IPS DF 6.9 (cell line): ENCODE measurements around the gene COL4A3.

ENCODE experiments used
- DNase-seq: peaks from one replicate; pipeline ENCODE4 v3.0.0-alpha.2; 2013; ENCODE audit warnings: low read depth, low spot score
- H3K27ac ChIP-seq: one replicate; pipeline ENCODE4 v1.5.1; 2013; ENCODE audit warnings: low read length, control low read depth
- H3K27me3 ChIP-seq: 2 replicates; pipeline ENCODE4 v1.6.1; 2013; ENCODE audit warnings: mild to moderate bottlenecking, low read length; ENCODE audit not compliant: control insufficient read depth, insufficient read depth
- H3K36me3 ChIP-seq: 2 replicates; pipeline ENCODE4 v1.6.1; 2013; ENCODE audit warnings: low read length; ENCODE audit not compliant: control insufficient read depth, insufficient read depth
- H3K4me1 ChIP-seq: 2 replicates; pipeline ENCODE4 v1.6.1; 2013; ENCODE audit warnings: low read length; ENCODE audit not compliant: control insufficient read depth, insufficient read depth
- H3K4me3 ChIP-seq: 2 replicates; pipeline ENCODE4 v1.5.1; 2013; ENCODE audit warnings: mild to moderate bottlenecking, low read length
- H3K9me3 ChIP-seq: 2 replicates; pipeline ENCODE4 v1.6.1; 2013; ENCODE audit warnings: low read length, inconsistent platforms; ENCODE audit not compliant: control insufficient read depth, insufficient read depth
- WGBS: extraction: QIAGEN DNeasy Blood & Tissue Kit; methylation state at CpG from one replicate; pipeline ENCODE4 v1.1.7; 2013; ENCODE audit warnings: mixed read lengths, missing lambda C conversion rate; ENCODE audit not compliant: insufficient read length, insufficient coverage; 5-methylcytosine and 5-hydroxymethylcytosine counted together

COL4A3 gene

GRCh38 chr2:227312579-227312978 is 148.2 kb downstream of the COL4A3 start:
- no peaks in the 10 kb centered on the region for H3K36me3 ChIP-seq
- no CpG with 5 or more reads among the region's 2 CpGs for WGBS

GRCh38 chr2:227313310-227313709 is 148.9 kb downstream of the COL4A3 start:
- Histone ChIP-seq H3K27ac (no peak overlapping the region), H3K4me1 (no peaks in the 10 kb centered on the region), H3K36me3 (no peaks in the 10 kb centered on the region), H3K27me3 (no peaks in the 10 kb centered on the region), H3K4me3 (no peak overlapping the region), H3K9me3 (no peaks in the 10 kb centered on the region)
- no CpG with 5 or more reads among the region's 1 CpG for WGBS
- no peak for DNase-seq

More at GRCh38 chr2:227312579-227312978, 148.2 kb downstream of the COL4A3 start:
- no peak overlapping the region for H3K4me3 ChIP-seq
- H3K27me3 ChIP-seq = no peaks in the 10 kb centered on the region
- H3K9me3 ChIP-seq = no peaks in the 10 kb centered on the region
- no peak overlapping the region for H3K27ac ChIP-seq
- H3K4me1 ChIP-seq = no peaks in the 10 kb centered on the region
- no peak for DNase-seq

GRCh38 chr2:227317834-227318233 is 153.4 kb downstream of the COL4A3 start:
- Histone ChIP-seq H3K4me1 (no peaks in the 10 kb centered on the region), H3K27ac (no peak overlapping the region), H3K27me3 (no peaks in the 10 kb centered on the region), H3K36me3 (no peaks in the 10 kb centered on the region; the same call in 1 of the 2 replicates), H3K4me3 (no peak overlapping the region), H3K9me3 (no peaks in the 10 kb centered on the region)
- no peak for DNase-seq
- WGBS = no CpG with 5 or more reads among the region's 2 CpGs

GRCh38 chr2:227320305-227321094 is 156.1 kb downstream of the COL4A3 start:
- DNase-seq = no peak

GRCh38 chr2:227322530-227323205 is 158.2 kb downstream of the COL4A3 start:
- H3K27me3 ChIP-seq = no peaks in the 10 kb centered on the region
- no peak for DNase-seq
- no peaks in the 10 kb centered on the region; the same call in 1 of the 2 replicates for H3K36me3 ChIP-seq
- no peaks in the 10 kb centered on the region for H3K9me3 ChIP-seq
- no peak overlapping the region for H3K27ac ChIP-seq
- no peak overlapping the region for H3K4me3 ChIP-seq
- no peaks in the 10 kb centered on the region for H3K4me1 ChIP-seq
- WGBS = no CpG with 5 or more reads among the region's 5 CpGs

More at GRCh38 chr2:227320305-227321094, 156.1 kb downstream of the COL4A3 start:
- no peaks in the 10 kb centered on the region; the same call in 1 of the 2 replicates for H3K36me3 ChIP-seq
- H3K9me3 ChIP-seq = no peaks in the 10 kb centered on the region
- H3K27ac ChIP-seq = no peak overlapping the region
- no peak overlapping the region for H3K4me3 ChIP-seq
- no CpG with 5 or more reads among the region's 33 CpGs for WGBS
- no peaks in the 10 kb centered on the region for H3K4me1 ChIP-seq
- H3K27me3 ChIP-seq = no peaks in the 10 kb centered on the region

- no CpG with 5 or more reads among the region's 4 CpGs for WGBS
Measured at GRCh38 chr2:227323818-227324217, 159.4 kb downstream of the COL4A3 start.

GRCh38 chr2:227324642-227324994 is 160.2 kb downstream of the COL4A3 start:
- no CpG with 5 or more reads among the region's 6 CpGs for WGBS
- Histone ChIP-seq H3K4me1 (no peaks in the 10 kb centered on the region), H3K36me3 (no peaks in the 10 kb centered on the region; the same call in 1 of the 2 replicates), H3K27me3 (no peaks in the 10 kb centered on the region), H3K4me3 (peak overlapping the region; percentile 65; the same call in 1 of the 2 replicates), H3K27ac (no peak overlapping the region), H3K9me3 (no peaks in the 10 kb centered on the region)
- DNase-seq = no peak

More at GRCh38 chr2:227323818-227324217, 159.4 kb downstream of the COL4A3 start:
- Histone ChIP-seq H3K4me1 (no peaks in the 10 kb centered on the region), H3K27ac (no peak overlapping the region), H3K4me3 (no peak overlapping the region), H3K27me3 (no peaks in the 10 kb centered on the region), H3K36me3 (no peaks in the 10 kb centered on the region; the same call in 1 of the 2 replicates), H3K9me3 (no peaks in the 10 kb centered on the region)
- no peak for DNase-seq

- no peaks in the 10 kb centered on the region for H3K9me3 ChIP-seq
- DNase-seq = peak; percentile 76
- H3K36me3 ChIP-seq = no peaks in the 10 kb centered on the region; the same call in 1 of the 2 replicates
- no peak within 1 kb of the TSS for H3K27ac ChIP-seq
- WGBS = no CpG with 5 or more reads among the region's 67 CpGs
- no peaks in the 10 kb centered on the region for H3K27me3 ChIP-seq
- H3K4me3 ChIP-seq = peak within 1 kb of the TSS; percentile 65; the same call in 1 of the 2 replicates
- no peaks in the 10 kb centered on the region for H3K4me1 ChIP-seq
Measured at GRCh38 chr2:227324995-227325838, 160.8 kb downstream of the COL4A3 start, which contains the start of gene MFF. Gene MFF (plus strand): TSS chr2:227325251. CDS start chr2:227330666, 5,415 bp downstream.

- no peaks in the 10 kb centered on the region for H3K9me3 ChIP-seq
- no CpG with 5 or more reads among the region's 13 CpGs for WGBS
- no peaks in the 10 kb centered on the region for H3K4me1 ChIP-seq
- no peaks in the 10 kb centered on the region; the same call in 1 of the 2 replicates for H3K36me3 ChIP-seq
- H3K27me3 ChIP-seq = no peaks in the 10 kb centered on the region
- H3K4me3 ChIP-seq = peak overlapping the region; percentile 65; the same call in 1 of the 2 replicates
- DNase-seq = no peak
- no peak overlapping the region for H3K27ac ChIP-seq
Measured at GRCh38 chr2:227325839-227326195, 161.4 kb downstream of the COL4A3 start.

GRCh38 chr2:227326783-227327182 is 162.4 kb downstream of the COL4A3 start:
- Histone ChIP-seq H3K36me3 (no peaks in the 10 kb centered on the region), H3K4me1 (no peaks in the 10 kb centered on the region), H3K27ac (no peak overlapping the region), H3K9me3 (no peaks in the 10 kb centered on the region), H3K4me3 (no peak overlapping the region), H3K27me3 (no peaks in the 10 kb centered on the region)
- no peak for DNase-seq
- WGBS = 100% methylated on average over 1 of the region's 6 CpGs
